22Rv1 (cell line): ENCODE measurements around the gene MAEA.

Experiments used
- H3K27ac ChIP-seq: fragments of 450-650 bp; 2 replicates; pipeline ENCODE4 v1.5.1; 2017
- CTCF ChIP-seq: fragments of 450-650 bp; IDR thresholded peaks from 2 replicates; pipeline ENCODE4 v1.5.1; 2017; ENCODE audit warnings: mild to moderate bottlenecking
- ZFX ChIP-seq: fragments of 450-650 bp; IDR thresholded peaks from 2 replicates; pipeline ENCODE4 v1.6.1; 2017; ENCODE audit warnings: antibody characterized with exemption, borderline replicate concordance

Gene MAEA

GRCh38 chr4:1366371-1367229, 76.9 kb downstream of the MAEA start:
- no peak for TF ChIP-seq ZFX
- no peak for TF ChIP-seq CTCF

GRCh38 chr4:1367230-1367935, 77.7 kb downstream of the MAEA start:
- TF ChIP-seq CTCF (no peak), ZFX (no peak)
- H3K27ac ChIP-seq = no peak overlapping the region

More at GRCh38 chr4:1366371-1367229, 76.9 kb downstream of the MAEA start:
- no peak overlapping the region for H3K27ac ChIP-seq

- no peak overlapping the region for H3K27ac ChIP-seq
- TF ChIP-seq ZFX = no peak
- TF ChIP-seq CTCF = no peak
These were observed 78.2 kb downstream of the MAEA start for GRCh38 chr4:1367936-1368289.

- TF ChIP-seq CTCF (no peak), ZFX (no peak)
- H3K27ac ChIP-seq = no peak overlapping the region
These were observed 78.9 kb downstream of the MAEA start for GRCh38 chr4:1368421-1369090.

GRCh38 chr4:1369091-1369450, 79.4 kb downstream of the MAEA start:
- no peak overlapping the region for H3K27ac ChIP-seq
- TF ChIP-seq CTCF = no peak
- no peak for TF ChIP-seq ZFX

GRCh38 chr4:1369479-1370079, 79.9 kb downstream of the MAEA start:
- no peak for TF ChIP-seq ZFX
- no peak for TF ChIP-seq CTCF
- no peak overlapping the region for H3K27ac ChIP-seq
